NCI-H510A treated with DMSO at 0.1 percent for 48 hours (cell line): ENCODE data around the gene HSPH1.
"Not testable (repeated sequence)": the region's sequence is repeated elsewhere in the genome, so short reads cannot be mapped to it uniquely, and the experiment has no call there.

Experiments used
- DNase-seq: peaks from one replicate; lab custom pipeline; 2025; lab: John Stamatoyannopoulos, UW

The HSPH1 gene

GRCh38 chr13:31131470-31131961, 30.2 kb downstream of the HSPH1 start:
- no peak for DNase-seq

GRCh38 chr13:31129419-31129818, 32.3 kb downstream of the HSPH1 start:
- DNase-seq = no peak

GRCh38 chr13:31124204-31124603, 37.5 kb downstream of the HSPH1 start:
- no peak for DNase-seq

GRCh38 chr13:31122544-31123260, 39.0 kb downstream of the HSPH1 start:
- no peak for DNase-seq

GRCh38 chr13:31122143-31122542, 39.6 kb downstream of the HSPH1 start:
- DNase-seq = no peak

GRCh38 chr13:31121379-31122140, 40.1 kb downstream of the HSPH1 start:
- no peak for DNase-seq

GRCh38 chr13:31119966-31120700, 41.6 kb downstream of the HSPH1 start:
- DNase-seq = peak; percentile 70

GRCh38 chr13:31119526-31119925, 42.2 kb downstream of the HSPH1 start:
- DNase-seq = no peak

- DNase-seq = no peak
These were observed 45.5 kb downstream of the HSPH1 start for GRCh38 chr13:31116224-31116623.

- peak; percentile 27 for DNase-seq
These were observed 46.1 kb downstream of the HSPH1 start for GRCh38 chr13:31115616-31116015.

GRCh38 chr13:31114641-31115040, 47.1 kb downstream of the HSPH1 start:
- DNase-seq = no peak

- no peak for DNase-seq
These were observed 50.6 kb downstream of the HSPH1 start for GRCh38 chr13:31111136-31111535.

GRCh38 chr13:31110617-31111016, 51.1 kb downstream of the HSPH1 start:
- no peak for DNase-seq

- no peak for DNase-seq
These were observed 51.5 kb downstream of the HSPH1 start for GRCh38 chr13:31110169-31110568.

GRCh38 chr13:31107109-31107508, 54.6 kb downstream of the HSPH1 start:
- DNase-seq = no peak

- no peak for DNase-seq
These were observed 55.8 kb downstream of the HSPH1 start for GRCh38 chr13:31105856-31106255.

- no peak for DNase-seq
These were observed 56.5 kb downstream of the HSPH1 start for GRCh38 chr13:31105020-31105795.

GRCh38 chr13:31102905-31103304, 58.8 kb downstream of the HSPH1 start:
- DNase-seq = no peak

- no peak for DNase-seq
These were observed 60.1 kb downstream of the HSPH1 start for GRCh38 chr13:31101472-31102170.

GRCh38 chr13:31100721-31101120, 61.0 kb downstream of the HSPH1 start:
- DNase-seq = no peak

- DNase-seq = not testable (repeated sequence)
These were observed 63.7 kb downstream of the HSPH1 start for GRCh38 chr13:31097911-31098434.
